ENCODE measurements around the gene PSMD6.

GRCh38 chr3:64002233-64002632 is 21.1 kb downstream of the PSMD6 start:
- TF ChIP-seq MEF2A (IDR thresholded peaks at IDR 0.05; ENCODE audit: insufficient read depth, low read depth, low read length) = no peak
- no peak for TF ChIP-seq GABPA (IDR thresholded peaks at IDR 0.05; ENCODE audit: low read depth)
- TF ChIP-seq, protein P1, sequence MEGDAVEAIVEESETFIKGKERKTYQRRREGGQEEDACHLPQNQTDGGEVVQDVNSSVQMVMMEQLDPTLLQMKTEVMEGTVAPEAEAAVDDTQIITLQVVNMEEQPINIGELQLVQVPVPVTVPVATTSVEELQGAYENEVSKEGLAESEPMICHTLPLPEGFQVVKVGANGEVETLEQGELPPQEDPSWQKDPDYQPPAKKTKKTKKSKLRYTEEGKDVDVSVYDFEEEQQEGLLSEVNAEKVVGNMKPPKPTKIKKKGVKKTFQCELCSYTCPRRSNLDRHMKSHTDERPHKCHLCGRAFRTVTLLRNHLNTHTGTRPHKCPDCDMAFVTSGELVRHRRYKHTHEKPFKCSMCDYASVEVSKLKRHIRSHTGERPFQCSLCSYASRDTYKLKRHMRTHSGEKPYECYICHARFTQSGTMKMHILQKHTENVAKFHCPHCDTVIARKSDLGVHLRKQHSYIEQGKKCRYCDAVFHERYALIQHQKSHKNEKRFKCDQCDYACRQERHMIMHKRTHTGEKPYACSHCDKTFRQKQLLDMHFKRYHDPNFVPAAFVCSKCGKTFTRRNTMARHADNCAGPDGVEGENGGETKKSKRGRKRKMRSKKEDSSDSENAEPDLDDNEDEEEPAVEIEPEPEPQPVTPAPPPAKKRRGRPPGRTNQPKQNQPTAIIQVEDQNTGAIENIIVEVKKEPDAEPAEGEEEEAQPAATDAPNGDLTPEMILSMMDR (IDR thresholded peaks at IDR 0.05 in 2 of 3, conservative IDR thresholded peaks at IDR 0.05 in 1 of 3; ENCODE audit: control insufficient read depth in 2 of 3, extremely low read depth in 1 of 3, insufficient read depth in 1 of 3, low read depth in 3 of 3, low read length in 3 of 3) = no peak
- TF ChIP-seq POU2F2 (IDR thresholded peaks at IDR 0.05; ENCODE audit: borderline replicate concordance, low read depth, low read length) = no peak
- no peak for TF ChIP-seq NBN (IDR thresholded peaks at IDR 0.05)
- no peak for TF ChIP-seq JUND (IDR thresholded peaks at IDR 0.05; ENCODE audit: low read depth, low read length)
- no peak for TF ChIP-seq NFYA (IDR thresholded peaks at IDR 0.05; ENCODE audit: borderline replicate concordance, low read depth, low read length)
- TF ChIP-seq SP1 (IDR thresholded peaks at IDR 0.05; ENCODE audit: low read depth, low read length) = no peak
- TF ChIP-seq POLR2A (IDR thresholded peaks at IDR 0.05; ENCODE audit: low read depth, low read length) = no peak
- TF ChIP-seq, protein P2, sequence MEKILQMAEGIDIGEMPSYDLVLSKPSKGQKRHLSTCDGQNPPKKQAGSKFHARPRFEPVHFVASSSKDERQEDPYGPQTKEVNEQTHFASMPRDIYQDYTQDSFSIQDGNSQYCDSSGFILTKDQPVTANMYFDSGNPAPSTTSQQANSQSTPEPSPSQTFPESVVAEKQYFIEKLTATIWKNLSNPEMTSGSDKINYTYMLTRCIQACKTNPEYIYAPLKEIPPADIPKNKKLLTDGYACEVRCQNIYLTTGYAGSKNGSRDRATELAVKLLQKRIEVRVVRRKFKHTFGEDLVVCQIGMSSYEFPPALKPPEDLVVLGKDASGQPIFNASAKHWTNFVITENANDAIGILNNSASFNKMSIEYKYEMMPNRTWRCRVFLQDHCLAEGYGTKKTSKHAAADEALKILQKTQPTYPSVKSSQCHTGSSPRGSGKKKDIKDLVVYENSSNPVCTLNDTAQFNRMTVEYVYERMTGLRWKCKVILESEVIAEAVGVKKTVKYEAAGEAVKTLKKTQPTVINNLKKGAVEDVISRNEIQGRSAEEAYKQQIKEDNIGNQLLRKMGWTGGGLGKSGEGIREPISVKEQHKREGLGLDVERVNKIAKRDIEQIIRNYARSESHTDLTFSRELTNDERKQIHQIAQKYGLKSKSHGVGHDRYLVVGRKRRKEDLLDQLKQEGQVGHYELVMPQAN (conservative IDR thresholded peaks at IDR 0.05) = no peak
